Glutamatergic neuron (in vitro differentiated cells): Measurements from ENCODE around the gene KIT. TPM values are rescaled to one million over a fixed set of nuclear protein-coding genes. Genes with fewer than 3 reads are reported as not detected.

Experiments used
- DNase-seq: peaks from one replicate; pipeline ENCODE4 v3.0.0; 2022
- H3K27ac Mint-ChIP-seq: one replicate; pipeline ENCODE4 v1.8.0; 2020; ENCODE audit warnings: mild to moderate bottlenecking, mixed read lengths, inconsistent platforms; ENCODE audit not compliant: unreplicated experiment
- H3K27me3 Mint-ChIP-seq: one replicate; pipeline ENCODE4 v1.8.0; 2020; ENCODE audit warnings: mild to moderate bottlenecking, moderate library complexity, mixed read lengths, inconsistent platforms; ENCODE audit not compliant: unreplicated experiment
- H3K36me3 Mint-ChIP-seq: one replicate; pipeline ENCODE4 v1.8.0; 2020; ENCODE audit warnings: mild to moderate bottlenecking, mixed read lengths, inconsistent platforms; ENCODE audit not compliant: unreplicated experiment
- H3K4me1 Mint-ChIP-seq: one replicate; pipeline ENCODE4 v1.8.0; 2020; ENCODE audit warnings: mild to moderate bottlenecking, low read depth, mixed read lengths, inconsistent platforms; ENCODE audit not compliant: unreplicated experiment
- H3K4me3 Mint-ChIP-seq: one replicate; pipeline ENCODE4 v1.8.0; 2020; ENCODE audit warnings: mild to moderate bottlenecking, mixed read lengths, inconsistent platforms; ENCODE audit not compliant: unreplicated experiment
- H3K9me3 Mint-ChIP-seq: one replicate; pipeline ENCODE4 v1.8.0; 2020; ENCODE audit warnings: mild to moderate bottlenecking, moderate library complexity, mixed read lengths, inconsistent platforms; ENCODE audit not compliant: unreplicated experiment
- total RNA-seq: library from RNA; stranded (reverse); fragmentation: NEBNext Ultra II Directional; extraction: Animal tissue kit (Norgen Biotek cat#: 25700); gene quantifications from one replicate; pipeline ENCODE4 v1.2.1, GENCODE V29; 2021; ENCODE audit not compliant: unreplicated experiment
- TF ChIP-seq, protein P1 (sequence below): fragments of 200-600 bp; sonication (generic); IDR thresholded peaks from one replicate; pipeline ENCODE4 v1.5.0; 2021; ENCODE audit not compliant: partially characterized antibody, unreplicated experiment

The KIT gene
- total RNA-seq, 1 donor from 2014 or later: 3.0 TPM

DNA sequence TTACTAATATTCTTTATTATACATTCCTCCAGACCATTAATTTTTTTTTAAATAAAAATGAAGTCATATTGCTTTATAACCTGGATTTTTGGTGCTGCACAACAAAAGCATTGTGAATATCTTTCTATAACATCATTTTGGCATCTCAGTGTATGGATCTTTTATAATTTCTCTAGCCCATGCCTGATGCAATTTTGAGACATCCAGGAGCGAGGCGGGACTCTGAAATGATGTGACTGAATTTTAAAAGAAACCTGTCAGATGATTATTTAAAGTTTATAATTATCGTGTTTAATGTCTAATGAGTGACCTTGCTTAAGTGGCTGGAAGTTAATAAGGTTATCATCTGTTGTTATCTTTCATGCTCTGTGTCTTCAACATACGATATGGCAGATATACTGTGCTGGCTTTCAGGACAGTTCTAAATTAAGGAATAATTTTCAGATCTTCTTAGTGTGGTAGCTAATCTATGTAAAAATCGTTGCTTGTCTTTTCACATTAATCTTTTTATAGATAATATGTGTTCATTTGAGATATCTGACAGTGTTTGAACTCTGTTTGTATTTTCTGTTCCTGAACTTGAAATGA is 58.8 kb downstream of the KIT start:
- H3K4me3 Mint-ChIP-seq: no peak overlapping the region
- no peak for DNase-seq
- no peak overlapping the region for H3K27ac Mint-ChIP-seq
- no peaks in the 10 kb centered on the region for H3K9me3 Mint-ChIP-seq
- no peaks in the 10 kb centered on the region for H3K4me1 Mint-ChIP-seq
- TF ChIP-seq, protein P1, sequence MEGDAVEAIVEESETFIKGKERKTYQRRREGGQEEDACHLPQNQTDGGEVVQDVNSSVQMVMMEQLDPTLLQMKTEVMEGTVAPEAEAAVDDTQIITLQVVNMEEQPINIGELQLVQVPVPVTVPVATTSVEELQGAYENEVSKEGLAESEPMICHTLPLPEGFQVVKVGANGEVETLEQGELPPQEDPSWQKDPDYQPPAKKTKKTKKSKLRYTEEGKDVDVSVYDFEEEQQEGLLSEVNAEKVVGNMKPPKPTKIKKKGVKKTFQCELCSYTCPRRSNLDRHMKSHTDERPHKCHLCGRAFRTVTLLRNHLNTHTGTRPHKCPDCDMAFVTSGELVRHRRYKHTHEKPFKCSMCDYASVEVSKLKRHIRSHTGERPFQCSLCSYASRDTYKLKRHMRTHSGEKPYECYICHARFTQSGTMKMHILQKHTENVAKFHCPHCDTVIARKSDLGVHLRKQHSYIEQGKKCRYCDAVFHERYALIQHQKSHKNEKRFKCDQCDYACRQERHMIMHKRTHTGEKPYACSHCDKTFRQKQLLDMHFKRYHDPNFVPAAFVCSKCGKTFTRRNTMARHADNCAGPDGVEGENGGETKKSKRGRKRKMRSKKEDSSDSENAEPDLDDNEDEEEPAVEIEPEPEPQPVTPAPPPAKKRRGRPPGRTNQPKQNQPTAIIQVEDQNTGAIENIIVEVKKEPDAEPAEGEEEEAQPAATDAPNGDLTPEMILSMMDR: no peak
- H3K27me3 Mint-ChIP-seq: no peaks in the 10 kb centered on the region
- no peaks in the 10 kb centered on the region for H3K36me3 Mint-ChIP-seq

DNA sequence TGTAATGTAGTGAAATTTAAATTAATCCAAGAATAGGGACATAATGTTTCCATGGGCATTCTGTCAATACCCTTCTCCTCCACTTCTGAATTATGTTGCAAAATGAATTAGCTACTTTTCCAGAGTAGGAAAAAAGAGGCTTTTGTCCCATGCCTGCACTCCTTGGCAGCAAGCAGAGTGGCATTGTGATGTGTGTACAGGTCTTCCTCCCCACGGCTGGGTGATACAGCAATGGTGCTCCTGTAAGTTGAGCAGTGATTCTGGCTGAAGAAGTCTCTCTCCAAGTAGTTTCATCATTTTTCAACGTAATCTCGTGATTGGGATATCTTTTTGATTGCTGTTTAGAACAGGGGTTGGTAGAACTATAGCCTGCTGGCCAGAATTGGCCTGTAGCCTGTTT is 59.9 kb downstream of the KIT start:
- H3K4me1 Mint-ChIP-seq: no peaks in the 10 kb centered on the region
- no peak for DNase-seq
- H3K9me3 Mint-ChIP-seq: no peaks in the 10 kb centered on the region
- H3K4me3 Mint-ChIP-seq: no peak overlapping the region
- TF ChIP-seq, protein P1: no peak
- no peak overlapping the region for H3K27ac Mint-ChIP-seq
- no peaks in the 10 kb centered on the region for H3K27me3 Mint-ChIP-seq
- no peaks in the 10 kb centered on the region for H3K36me3 Mint-ChIP-seq

DNA sequence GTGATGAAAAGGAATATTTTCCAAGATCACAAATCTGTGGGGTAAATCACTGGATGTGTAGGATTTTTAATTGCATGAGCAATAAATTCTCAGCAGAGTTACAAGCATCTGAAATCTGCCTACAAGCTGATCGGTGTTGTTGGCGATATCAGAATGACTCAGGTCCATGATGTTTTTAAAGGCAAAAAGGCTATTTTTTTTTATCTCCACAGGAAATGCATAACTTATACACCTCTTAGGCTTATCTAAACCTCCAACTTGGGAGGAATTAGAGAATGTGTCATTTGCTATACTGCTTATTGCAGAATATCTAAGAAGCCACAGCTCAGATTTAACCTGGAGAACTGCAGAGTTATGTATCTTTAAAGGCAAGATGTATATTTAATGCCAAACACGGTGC is 61.6 kb downstream of the KIT start:
- no peaks in the 10 kb centered on the region for H3K36me3 Mint-ChIP-seq
- H3K9me3 Mint-ChIP-seq: no peaks in the 10 kb centered on the region
- no peak for DNase-seq
- H3K4me3 Mint-ChIP-seq: no peak overlapping the region
- TF ChIP-seq, protein P1: no peak
- H3K4me1 Mint-ChIP-seq: peaks cover 8% of the 10 kb centered on the region
- no peaks in the 10 kb centered on the region for H3K27me3 Mint-ChIP-seq
- no peak overlapping the region for H3K27ac Mint-ChIP-seq

DNA sequence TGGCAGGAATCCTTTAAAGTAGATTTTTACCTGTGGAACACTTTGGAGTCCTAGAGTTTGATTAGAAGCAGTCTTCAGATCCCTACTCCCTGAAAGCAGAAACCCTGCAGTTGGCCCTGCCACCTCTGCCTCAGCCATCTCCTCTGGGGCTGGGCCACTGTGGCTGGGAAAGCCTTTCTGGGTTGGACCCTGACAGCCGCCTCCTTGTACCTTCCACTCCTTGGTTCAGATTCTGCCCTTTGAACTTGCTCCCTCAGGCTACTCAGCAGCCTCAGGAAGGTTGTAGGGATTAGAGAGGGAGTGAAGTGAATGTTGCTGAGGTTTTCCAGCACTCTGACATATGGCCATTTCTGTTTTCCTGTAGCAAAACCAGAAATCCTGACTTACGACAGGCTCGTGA is 65.5 kb downstream of the KIT start:
- Mint-ChIP-seq H3K9me3 (no peaks in the 10 kb centered on the region), H3K27me3 (no peaks in the 10 kb centered on the region), H3K36me3 (no peaks in the 10 kb centered on the region), H3K4me3 (no peak overlapping the region), H3K27ac (no peak overlapping the region), H3K4me1 (peaks cover 8% of the 10 kb centered on the region)
- DNase-seq: peak; percentile 21
- TF ChIP-seq, protein P1: no peak

DNA sequence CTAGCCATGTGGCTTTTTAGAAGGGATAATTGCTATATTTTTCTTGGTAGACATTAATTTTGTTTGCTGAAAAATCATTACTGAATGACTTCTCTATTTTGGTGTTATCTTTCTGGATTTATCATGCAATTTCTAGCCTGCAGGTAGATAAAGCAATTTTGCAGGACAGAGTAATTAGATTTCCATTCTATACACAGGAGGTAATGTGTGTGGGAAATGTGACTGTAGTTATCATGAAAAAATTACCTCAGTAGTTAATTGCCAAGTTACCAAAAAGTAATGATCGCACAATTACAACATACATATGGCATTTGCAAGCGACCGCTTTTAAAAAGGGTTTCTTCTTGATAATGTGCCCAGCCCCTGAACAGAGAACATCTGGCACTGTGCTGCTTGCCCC is 66.1 kb downstream of the KIT start:
- Mint-ChIP-seq H3K36me3 (no peaks in the 10 kb centered on the region), H3K4me1 (peaks cover 8% of the 10 kb centered on the region), H3K4me3 (no peak overlapping the region), H3K27ac (no peak overlapping the region), H3K9me3 (no peaks in the 10 kb centered on the region), H3K27me3 (no peaks in the 10 kb centered on the region)
- TF ChIP-seq, protein P1: no peak
- DNase-seq: no peak
